ENCODE measurements around the gene AMTN. TPM values are rescaled to one million over a fixed set of nuclear protein-coding genes. Genes with fewer than 3 reads are reported as not detected.

The AMTN gene
- total RNA-seq, 1 experiment from 2014 or later = not detected

DNA sequence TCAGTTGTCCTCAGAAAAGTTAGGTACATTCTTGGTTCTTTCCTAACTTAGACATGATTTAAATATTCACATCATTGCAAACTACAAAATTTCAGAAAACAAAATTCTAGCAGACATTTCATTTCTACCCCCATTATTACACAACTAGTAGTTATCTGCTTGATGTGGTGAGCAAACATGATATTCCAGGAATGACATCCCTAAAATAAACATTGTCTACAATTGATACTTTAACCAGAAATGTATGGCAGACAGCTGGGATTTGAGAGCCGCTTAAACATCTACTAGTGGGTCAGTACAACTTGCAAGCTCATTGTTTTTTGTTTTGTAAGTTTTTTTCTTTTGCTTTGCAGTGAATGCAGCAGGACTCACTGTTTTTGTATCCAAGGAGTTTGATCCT is 41.6 kb downstream of the AMTN start:
- DNase-seq = no peak
- no peaks in the 10 kb centered on the region for H3K36me3 ChIP-seq (ENCODE audit: low read depth, low read length)
- POLR2A ChIA-PET (ENCODE audit: unreplicated experiment) = interaction anchor here (0.6 kb wide), 1 partner anchor 331 kb away, joined by 3 read pairs; no protein-coding TSS in a partner anchor
- no peak for ATAC-seq
- H3K27ac ChIP-seq (ENCODE audit: low read length) = no peak overlapping the region
- H3K4me1 ChIP-seq (ENCODE audit: insufficient read depth, low read length) = no peaks in the 10 kb centered on the region
- intact Hi-C loops (cut with micrococcal nuclease) = loop anchor here (1.0 to 2.0 kb wide), 4 partner anchors 55 to 870 kb away; no protein-coding TSS in a partner anchor
- no TSS peak for BruUV-seq (replicated peaks)
- no peak overlapping the region for H2AFZ ChIP-seq (ENCODE audit: low read length)
- H3K27me3 ChIP-seq (ENCODE audit: low read length) = peaks cover 19% of the 10 kb centered on the region
- H3K4me2 ChIP-seq (ENCODE audit: low read length) = no peak overlapping the region
- no peaks in the 10 kb centered on the region for H3K79me2 ChIP-seq (ENCODE audit: low read length)
- TF ChIP-seq EZH2phosphoT487 (IDR thresholded peaks at IDR 0.05; ENCODE audit: borderline replicate concordance, low read length) = no peak
- no peak for TF ChIP-seq EZH2 (IDR thresholded peaks at IDR 0.05; ENCODE audit: low read length, unreplicated experiment)
- TF ChIP-seq, protein P1, sequence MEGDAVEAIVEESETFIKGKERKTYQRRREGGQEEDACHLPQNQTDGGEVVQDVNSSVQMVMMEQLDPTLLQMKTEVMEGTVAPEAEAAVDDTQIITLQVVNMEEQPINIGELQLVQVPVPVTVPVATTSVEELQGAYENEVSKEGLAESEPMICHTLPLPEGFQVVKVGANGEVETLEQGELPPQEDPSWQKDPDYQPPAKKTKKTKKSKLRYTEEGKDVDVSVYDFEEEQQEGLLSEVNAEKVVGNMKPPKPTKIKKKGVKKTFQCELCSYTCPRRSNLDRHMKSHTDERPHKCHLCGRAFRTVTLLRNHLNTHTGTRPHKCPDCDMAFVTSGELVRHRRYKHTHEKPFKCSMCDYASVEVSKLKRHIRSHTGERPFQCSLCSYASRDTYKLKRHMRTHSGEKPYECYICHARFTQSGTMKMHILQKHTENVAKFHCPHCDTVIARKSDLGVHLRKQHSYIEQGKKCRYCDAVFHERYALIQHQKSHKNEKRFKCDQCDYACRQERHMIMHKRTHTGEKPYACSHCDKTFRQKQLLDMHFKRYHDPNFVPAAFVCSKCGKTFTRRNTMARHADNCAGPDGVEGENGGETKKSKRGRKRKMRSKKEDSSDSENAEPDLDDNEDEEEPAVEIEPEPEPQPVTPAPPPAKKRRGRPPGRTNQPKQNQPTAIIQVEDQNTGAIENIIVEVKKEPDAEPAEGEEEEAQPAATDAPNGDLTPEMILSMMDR (conservative IDR thresholded peaks at IDR 0.05; ENCODE audit: low read depth, low read length) = no peak
- no peak overlapping the region for H3K9ac ChIP-seq (ENCODE audit: low read length)
- no peaks in the 10 kb centered on the region for H3F3A ChIP-seq (ENCODE audit: low read length, unreplicated experiment)
- no peak overlapping the region for H3K4me3 ChIP-seq (ENCODE audit: low read length)
- no peaks in the 10 kb centered on the region for H4K20me1 ChIP-seq (ENCODE audit: low read length)
- CTCF ChIA-PET = no interaction called here
- H3K9me3 ChIP-seq (ENCODE audit: low read length) = no peaks in the 10 kb centered on the region
- no peaks in the 10 kb centered on the region for H3K9me2 ChIP-seq (replicated peaks; ENCODE audit: low read length)

DNA sequence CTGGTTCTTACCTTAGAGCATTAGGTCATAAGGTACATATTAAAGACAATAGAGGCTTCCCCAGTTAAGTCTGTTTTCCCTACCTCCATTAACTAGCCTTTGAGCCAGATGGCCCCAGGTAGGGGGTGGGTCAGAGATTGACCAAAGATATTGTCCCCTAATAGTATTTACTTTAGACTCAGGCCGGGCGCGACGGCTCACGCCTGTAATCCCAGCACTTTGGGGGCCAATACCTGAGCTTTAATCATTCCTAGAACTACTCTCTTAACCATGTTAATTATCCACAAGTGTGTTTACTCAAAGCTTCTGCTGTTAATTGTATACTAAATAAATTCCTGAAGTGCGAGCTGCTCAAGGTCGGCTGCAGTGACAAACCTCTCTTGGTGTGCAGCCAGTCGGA is 45.7 kb downstream of the AMTN start:
- peaks cover 32% of the 10 kb centered on the region for H3K27me3 ChIP-seq (ENCODE audit: low read length)
- no peaks in the 10 kb centered on the region for H3K9me2 ChIP-seq (replicated peaks; ENCODE audit: low read length)
- no peaks in the 10 kb centered on the region for H3K79me2 ChIP-seq (ENCODE audit: low read length)
- no peak overlapping the region for H2AFZ ChIP-seq (ENCODE audit: low read length)
- no peaks in the 10 kb centered on the region for H3K9me3 ChIP-seq (ENCODE audit: low read length)
- no peak overlapping the region for H3K9ac ChIP-seq (ENCODE audit: low read length)
- ChIA-PET CTCF (no interaction called here), POLR2A (ENCODE audit: unreplicated experiment) (no interaction called here)
- H3K27ac ChIP-seq (ENCODE audit: low read length) = no peak overlapping the region
- no peaks in the 10 kb centered on the region for H3K4me1 ChIP-seq (ENCODE audit: insufficient read depth, low read length)
- DNase-seq (no peak), ATAC-seq (no peak)
- no peaks in the 10 kb centered on the region for H3K36me3 ChIP-seq (ENCODE audit: low read depth, low read length)
- H3K4me2 ChIP-seq (ENCODE audit: low read length) = no peak overlapping the region
- intact Hi-C loops (cut with micrococcal nuclease) = no loop called here
- no TSS peak for BruUV-seq (replicated peaks)
- TF ChIP-seq EZH2 (IDR thresholded peaks at IDR 0.05; ENCODE audit: low read length, unreplicated experiment) = no peak
- TF ChIP-seq EZH2phosphoT487 (IDR thresholded peaks at IDR 0.05; ENCODE audit: borderline replicate concordance, low read length) = no peak
- TF ChIP-seq, protein P1 (conservative IDR thresholded peaks at IDR 0.05; ENCODE audit: low read depth, low read length) = no peak
- no peak overlapping the region for H3K4me3 ChIP-seq (ENCODE audit: low read length)
- H4K20me1 ChIP-seq (ENCODE audit: low read length) = no peaks in the 10 kb centered on the region
- H3F3A ChIP-seq (ENCODE audit: low read length, unreplicated experiment) = no peaks in the 10 kb centered on the region

DNA sequence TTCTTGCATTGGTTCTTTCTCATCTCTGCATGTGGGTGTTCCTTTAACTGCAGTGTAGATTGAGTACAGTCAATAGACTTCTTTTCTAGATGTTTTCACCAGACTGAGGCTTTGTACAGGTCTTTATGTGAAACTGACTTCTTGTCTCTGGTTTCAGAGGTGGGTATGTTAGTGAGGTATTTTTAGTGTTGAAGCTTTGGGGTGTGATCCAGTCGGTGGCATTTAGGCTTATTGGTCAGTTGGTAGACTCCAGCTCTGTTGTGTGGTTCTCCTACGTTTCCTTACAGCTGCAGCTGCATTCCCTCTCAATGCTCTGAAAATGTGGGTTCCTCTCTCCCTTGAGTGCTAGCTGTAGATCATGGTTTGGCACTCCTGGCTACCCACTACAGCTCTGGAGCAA is 52.4 kb downstream of the AMTN start:
- no peaks in the 10 kb centered on the region for H3K36me3 ChIP-seq (ENCODE audit: low read depth, low read length)
- H3K79me2 ChIP-seq (ENCODE audit: low read length) = no peaks in the 10 kb centered on the region
- no peaks in the 10 kb centered on the region for H3K9me2 ChIP-seq (replicated peaks; ENCODE audit: low read length)
- no peaks in the 10 kb centered on the region for H3F3A ChIP-seq (ENCODE audit: low read length, unreplicated experiment)
- H3K9ac ChIP-seq (ENCODE audit: low read length) = no peak overlapping the region
- no peaks in the 10 kb centered on the region for H3K4me1 ChIP-seq (ENCODE audit: insufficient read depth, low read length)
- BruUV-seq (replicated peaks) = no TSS peak
- DNase-seq (no peak), ATAC-seq (no peak)
- intact Hi-C loops (cut with micrococcal nuclease) = no loop called here
- ChIA-PET POLR2A (ENCODE audit: unreplicated experiment) (no interaction called here), CTCF (no interaction called here)
- H3K4me2 ChIP-seq (ENCODE audit: low read length) = no peak overlapping the region
- no peak overlapping the region for H2AFZ ChIP-seq (ENCODE audit: low read length)
- H4K20me1 ChIP-seq (ENCODE audit: low read length) = no peaks in the 10 kb centered on the region
- no peak overlapping the region for H3K27ac ChIP-seq (ENCODE audit: low read length)
- peaks cover 6% of the 10 kb centered on the region; the same call in 1 of the 2 replicates for H3K27me3 ChIP-seq (ENCODE audit: low read length)
- H3K4me3 ChIP-seq (ENCODE audit: low read length) = no peak overlapping the region
- TF ChIP-seq EZH2 (IDR thresholded peaks at IDR 0.05; ENCODE audit: low read length, unreplicated experiment) = no peak
- TF ChIP-seq EZH2phosphoT487 (IDR thresholded peaks at IDR 0.05; ENCODE audit: borderline replicate concordance, low read length) = no peak
- TF ChIP-seq, protein P1 (conservative IDR thresholded peaks at IDR 0.05; ENCODE audit: low read depth, low read length) = no peak
- no peaks in the 10 kb centered on the region for H3K9me3 ChIP-seq (ENCODE audit: low read length)
